DMS53 treated with DMSO at 0.1 percent for 48 hours (cell line): Measurements from ENCODE around the gene JCAD.

Experiments used
- DNase-seq: peaks from one replicate; lab custom pipeline; 2025; ENCODE audit not compliant: unreplicated experiment; lab: John Stamatoyannopoulos, UW

The JCAD gene

DNA sequence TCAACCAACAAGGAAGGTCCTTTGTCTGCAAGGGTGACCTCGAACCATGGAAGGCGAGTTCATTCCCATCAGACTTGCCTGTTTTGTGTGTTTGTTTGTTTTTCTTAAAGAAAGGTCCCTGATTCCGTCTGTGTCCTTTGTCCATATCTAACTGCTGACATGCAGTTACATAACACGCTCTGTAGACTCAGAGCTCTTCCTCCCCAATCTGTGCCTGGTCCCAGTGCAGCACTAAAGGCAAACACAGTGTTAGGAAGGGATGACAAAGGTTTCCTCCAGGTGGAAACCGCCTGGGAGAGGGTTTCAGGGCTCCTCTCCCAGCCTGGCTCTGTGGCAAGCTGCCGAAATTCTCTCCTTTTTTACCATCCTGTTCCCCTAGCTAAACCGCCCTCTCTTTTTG, 13.4 kb downstream of the JCAD start:
- no peak for DNase-seq

DNA sequence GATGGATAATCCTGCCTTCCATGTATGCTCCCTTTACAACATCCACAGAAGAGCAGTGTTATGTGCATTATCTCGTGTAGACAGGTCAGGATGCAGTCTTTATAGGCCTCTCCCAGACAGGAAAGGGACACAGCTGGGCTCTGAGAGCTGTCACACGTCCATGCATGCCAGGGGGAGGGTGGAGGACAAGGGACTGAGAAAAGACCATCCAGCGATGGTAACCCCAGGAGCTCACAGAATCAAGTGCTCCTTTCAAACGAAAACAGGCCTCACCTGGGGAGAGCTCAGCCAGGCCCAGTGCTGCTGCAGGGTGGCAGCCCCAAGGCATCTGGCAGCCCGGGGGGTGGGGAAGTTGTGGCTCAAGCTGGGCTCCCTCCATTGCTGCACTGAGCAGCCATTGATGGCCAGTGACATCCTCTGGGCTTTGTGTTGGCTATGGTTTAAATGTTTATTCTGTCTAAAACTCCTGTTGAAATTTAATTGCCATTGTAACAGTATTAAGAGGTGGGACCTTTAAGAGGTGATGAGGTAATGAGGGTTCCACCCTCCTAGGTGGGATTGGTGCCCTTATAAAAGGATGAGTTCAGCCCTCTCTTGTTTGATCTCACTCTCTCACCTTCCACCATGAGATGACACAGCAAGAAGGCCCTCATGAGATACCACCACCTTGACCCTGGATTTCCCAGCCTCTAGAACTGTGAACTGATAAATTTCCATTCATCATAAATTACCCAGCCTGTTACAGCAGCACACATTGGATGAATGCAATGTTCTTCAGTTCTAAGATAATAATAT, 15.7 kb downstream of the JCAD start:
- DNase-seq: no peak

DNA sequence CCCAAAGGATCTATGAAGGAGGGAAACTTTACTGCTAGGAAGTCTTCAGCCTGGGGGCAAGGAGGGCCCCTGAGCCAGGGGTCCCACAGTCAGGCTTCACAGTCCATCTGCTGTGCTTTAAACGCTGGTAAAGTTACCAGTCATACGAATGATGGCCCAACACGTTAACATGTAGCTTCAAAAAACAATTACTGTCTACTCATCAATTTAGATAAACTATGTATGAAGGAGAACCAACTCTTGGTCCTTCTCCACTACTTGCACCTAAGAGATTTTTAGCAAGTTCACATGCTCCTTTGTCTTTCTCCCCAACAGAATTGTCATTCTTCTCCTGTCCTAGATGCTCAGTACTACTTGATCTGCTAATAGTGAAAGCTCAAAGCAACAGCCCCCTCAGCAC, 16.6 kb downstream of the JCAD start:
- no peak for DNase-seq

DNA sequence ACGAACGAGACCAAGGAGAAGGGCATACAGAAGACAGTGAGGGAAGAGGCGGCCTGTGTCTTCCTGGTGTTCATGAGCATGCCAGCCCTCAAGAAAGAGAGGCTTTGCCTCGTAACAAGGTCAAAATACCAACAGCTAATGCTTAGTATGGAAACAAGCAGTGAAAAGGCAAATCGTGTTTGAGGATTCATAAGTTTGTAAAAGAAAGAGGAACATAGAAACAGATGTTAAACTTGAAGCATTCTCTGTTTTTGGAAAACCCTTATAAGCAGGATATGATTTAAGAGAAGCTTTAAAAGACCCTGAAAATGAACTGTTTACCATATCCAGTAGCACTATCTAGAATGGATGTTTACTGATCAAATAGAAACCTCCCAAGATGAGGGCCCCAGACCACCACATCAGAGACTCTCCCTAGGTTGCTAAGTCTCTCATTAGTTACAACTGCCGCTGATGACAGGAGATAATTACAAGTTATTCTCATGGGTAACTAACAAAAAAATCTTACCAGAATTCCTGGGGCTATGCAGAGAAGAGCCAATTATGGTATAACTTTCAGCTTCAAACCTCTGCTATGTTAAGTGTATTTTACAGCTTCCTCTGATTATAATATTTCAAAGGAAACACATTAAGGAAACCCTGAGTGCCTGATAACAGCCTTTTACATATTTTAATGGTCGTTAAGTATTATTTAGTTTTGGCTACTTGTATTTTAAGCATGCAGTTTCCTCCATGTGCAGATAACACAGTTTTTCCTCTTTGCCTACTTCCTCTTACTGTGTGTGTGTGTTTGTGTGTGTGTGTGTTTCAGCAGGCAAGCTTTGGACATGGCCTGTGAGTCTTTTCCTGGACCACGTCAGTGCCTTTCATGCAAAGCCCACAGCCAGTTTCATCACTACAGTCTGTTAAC, 17.9 kb downstream of the JCAD start:
- no peak for DNase-seq

DNA sequence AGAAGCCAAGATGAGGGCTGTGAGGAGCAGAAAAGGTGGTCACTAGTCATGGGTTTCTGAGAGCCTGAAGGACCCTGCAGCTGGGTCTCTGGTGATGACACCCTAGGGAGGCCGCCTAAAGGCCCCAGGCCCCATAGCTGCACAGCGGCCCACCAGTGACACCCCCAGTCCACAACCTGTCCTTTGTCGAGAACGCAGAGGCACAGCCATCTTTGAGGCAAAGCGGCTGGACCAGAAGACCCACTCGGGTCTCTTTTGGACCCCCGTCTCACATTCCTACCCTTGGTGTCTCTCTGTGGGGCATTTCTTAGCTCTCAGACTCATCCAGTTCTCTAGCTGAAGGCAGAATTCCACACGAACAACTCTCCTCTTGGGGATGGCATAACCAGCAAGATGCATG, 18.8 kb downstream of the JCAD start:
- no peak for DNase-seq

DNA sequence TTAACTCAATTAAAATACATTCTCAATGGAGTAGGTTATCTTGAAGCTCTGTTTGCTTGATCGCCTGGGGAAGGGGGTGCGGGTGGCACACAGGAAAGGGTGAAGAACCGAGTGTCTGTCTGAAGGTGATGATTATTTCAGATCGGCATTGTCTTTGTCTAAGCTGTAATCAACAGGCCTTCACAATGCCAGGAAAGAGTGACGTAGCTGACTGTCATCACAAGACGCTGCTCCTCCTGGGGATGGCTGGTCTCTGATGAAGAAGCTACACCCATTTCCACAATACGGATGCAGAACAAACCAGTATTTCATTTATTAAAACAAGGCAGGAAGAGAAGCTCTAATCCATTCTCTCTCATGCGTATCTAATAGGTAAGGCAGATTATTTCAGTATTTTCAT, 19.4 kb downstream of the JCAD start:
- DNase-seq: no peak

DNA sequence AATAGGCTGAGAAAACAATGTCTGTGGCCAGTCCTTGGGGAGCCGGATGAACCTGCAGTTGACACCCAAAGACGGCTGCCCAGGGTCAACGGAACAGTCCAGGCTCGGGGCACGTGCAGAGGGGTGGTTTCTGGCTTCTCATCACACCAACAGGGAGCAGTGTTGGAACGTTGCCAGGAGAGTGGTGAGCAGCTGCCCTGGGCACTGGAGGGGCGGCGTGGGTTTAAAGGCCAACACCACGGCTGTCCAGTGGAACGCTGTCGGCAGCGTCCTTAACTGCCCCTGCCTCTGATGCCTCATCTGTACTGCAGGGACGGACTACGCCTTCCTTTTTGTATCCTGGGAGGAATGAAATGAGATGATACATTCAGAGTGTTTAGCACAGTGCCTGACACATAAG, 19.8 kb downstream of the JCAD start:
- DNase-seq: no peak

DNA sequence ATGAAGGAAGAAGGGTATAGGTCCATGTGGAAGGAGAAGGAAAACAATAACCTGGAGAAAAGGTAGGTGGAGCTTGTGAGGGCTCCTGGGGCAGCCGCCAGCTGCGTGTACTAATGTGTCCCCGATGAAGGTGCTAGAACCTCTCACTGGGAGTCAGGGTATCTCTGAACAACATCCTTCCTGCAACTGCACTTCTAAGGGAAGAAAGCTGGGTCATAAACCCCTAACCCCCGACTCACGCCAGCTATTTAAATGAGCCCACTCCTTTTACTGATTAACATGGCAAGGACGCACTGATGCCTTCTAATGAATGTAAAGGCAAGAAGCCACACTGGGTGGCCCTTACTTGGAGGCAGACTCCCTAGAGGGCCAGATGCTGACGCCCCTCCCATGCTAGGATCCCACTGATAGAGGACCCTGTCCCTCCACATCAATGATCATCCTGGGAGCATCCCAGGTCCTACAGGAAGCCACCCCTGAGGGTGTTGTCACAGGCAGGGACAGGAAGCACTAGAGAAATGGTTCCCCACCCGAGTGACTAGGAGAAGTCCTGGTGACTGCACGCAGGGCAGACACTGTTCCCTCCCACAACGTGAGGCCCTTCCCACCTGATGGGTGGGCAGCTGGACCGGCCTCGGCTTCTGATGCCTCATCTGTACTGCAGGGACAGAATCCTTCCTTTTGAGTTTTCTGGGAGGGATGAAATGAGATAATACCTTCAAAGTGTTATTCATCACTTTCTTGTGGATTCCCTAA, 20.4 kb downstream of the JCAD start:
- no peak for DNase-seq

DNA sequence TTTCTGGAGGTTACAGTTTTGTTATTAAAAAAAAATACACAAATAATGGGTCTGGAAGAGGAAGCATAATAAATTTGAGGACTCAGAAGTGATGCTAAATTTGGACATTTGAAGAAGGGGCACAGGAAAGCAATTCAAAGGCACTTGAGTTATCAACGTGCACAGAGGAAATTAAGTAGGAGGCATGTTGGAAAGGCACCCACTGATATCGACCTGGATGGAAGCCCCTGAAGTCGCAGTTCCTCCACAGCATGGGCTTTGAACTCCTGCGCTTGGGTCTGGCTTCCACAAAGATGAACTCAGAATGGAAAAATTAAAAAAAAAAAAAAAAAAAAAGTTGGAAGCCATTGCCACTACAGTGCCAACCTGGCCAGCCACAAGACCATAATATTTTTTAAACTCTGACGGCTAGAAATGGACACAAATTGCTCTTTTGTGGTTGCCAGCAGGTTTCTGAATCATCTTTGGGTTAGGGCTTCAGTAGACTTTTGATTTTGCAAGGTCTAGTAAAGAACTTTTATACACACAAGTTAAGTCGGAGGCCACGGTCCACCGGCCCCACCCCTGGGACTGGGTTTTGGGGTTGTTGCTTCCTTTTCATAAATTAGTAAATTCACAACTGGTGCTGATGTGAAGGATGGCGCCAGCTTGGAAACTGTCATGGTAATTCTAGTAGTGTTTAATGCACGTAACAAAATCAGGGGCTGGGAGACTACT, 21.6 kb downstream of the JCAD start:
- DNase-seq: no peak

DNA sequence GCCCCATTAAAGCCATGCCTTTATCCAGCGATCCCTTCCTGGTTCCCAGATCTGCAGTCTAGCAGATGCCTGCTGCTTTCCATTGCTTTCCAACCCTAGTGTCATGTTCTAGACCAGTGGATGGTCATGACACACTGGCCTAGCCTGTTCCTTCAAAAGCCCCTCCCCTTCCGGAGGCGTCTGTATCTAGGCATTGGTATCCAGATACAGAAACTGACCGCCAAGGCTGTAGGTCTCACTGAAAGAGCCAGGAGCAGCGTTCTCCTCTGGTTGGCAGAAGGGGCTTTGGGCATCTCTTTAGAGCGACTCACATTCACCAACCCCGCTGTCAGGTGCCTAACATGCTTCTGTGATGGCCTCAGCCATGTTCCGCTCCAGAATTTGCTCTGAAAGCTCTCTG, 22.6 kb downstream of the JCAD start:
- no peak for DNase-seq

DNA sequence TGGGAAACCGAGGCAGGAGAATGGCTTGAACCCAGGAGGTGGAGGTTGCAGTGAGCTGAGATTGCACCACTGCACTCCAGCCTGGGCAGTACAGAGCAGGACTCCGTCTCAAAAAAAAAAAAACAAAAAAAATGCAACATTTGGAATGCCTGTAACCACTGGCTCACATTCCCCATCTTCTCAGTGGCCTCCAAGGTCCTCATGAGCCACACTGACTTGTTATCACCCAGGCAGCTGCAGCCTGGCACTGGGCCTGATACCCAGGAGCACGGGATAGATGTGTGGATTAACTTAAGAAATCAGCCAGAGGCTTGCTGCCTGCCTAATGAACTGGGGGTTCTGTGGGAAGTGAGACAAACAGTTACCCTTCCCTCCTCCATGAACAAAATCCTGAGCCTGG, 23.0 kb downstream of the JCAD start:
- DNase-seq: no peak

DNA sequence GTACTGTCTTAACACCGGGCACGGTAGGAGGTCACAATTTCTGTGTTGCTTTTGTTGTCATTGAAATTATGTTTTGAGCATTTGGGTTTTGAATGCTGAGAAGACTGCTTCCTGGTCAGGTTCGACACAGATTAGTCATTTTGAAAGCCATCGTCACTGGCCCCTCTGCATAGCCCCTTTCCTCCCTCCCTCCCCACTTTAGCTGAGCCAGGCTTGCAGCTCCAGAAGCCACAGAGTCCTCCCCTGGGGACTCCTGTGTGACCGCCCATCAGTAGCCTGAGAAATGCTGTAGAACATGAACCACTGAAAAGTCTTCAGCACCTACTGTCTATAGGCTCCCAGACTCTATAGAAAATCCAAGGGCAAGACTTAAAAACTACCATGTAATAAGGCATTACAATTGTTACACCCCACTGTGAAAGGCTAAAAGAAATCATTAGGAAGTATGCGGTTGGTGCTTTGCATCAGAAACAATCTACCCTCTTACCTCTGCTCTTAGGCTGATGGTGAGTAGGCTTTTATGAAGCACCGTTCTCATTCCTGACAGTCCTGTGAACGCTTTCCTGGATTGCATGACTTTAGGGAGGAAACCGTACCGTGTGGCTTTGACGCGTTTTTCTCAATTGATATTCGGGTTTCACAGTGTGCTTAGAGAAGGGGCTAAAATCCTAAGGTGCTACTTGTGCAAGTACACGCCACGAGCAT, 24.8 kb downstream of the JCAD start:
- DNase-seq: no peak

DNA sequence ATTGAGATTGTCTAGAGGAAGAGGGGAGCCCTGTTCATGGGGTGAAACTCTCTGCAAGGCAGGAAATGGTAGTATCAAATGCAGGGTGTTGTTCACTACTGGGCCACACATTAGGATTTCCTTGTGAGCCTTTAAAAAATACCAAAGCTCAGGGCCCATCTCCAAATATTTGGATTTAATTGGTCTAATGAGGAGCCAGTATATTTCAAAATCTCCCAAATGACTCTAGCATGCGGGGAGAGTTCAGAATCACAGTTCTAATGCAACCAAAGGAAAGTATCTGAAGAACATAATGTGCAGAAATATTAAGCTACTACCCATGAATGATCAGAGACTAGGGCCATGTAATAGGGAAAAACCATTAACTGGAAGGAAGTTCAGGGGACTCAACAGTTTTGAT, 27.3 kb downstream of the JCAD start:
- no peak for DNase-seq

DNA sequence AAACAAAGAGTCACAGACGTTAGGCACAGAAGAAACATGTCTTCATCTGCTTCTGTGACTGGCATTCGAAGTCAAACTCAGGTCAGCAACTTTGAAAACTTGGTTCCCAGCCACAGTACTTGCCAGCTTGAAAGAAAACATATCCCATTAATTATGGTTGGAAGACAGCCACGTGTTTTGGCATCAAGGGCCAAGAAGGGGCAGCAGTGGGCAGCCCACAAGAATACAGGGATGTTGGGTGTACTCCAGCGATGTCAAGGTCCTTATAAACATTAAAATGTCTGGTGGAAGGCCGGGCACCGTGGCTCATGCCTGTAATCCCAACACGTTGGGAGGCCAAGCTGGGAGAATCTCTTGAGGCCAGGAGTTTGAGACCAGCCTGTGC, 29.5 kb downstream of the JCAD start:
- no peak for DNase-seq

DNA sequence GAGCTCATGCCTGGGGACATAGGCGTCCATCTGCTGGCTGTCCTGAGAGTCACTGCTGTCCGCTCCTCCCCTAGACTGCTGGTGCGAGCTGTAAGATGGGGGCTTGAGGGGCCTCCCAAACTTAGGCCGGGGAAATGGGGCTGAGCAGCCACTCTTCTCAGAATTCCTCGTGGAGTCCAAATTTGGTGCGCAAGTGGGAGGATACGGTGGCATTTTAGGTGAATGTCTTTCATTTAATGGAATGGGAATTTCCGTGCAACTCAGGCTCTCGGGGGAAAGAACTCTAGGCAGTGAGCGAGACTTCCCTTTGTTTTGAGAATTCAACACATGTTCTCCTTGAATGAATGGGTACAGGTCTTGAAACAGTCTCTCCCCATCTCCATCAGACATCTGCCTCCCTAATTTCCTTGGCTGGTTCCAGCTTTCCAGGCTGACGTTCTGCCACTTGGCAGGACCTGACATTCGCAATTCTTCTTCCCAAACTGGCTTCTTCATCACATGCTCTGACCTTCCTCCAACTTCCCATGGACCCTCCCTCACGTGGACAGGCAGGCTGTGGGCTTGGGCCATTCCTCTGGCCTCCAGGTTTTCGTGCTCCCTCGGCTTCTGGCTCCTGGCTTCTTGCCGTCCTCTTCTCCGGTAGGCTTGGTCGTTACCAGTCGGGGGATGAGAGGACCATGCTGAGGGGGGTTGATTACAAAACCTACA, 30.1 kb downstream of the JCAD start:
- DNase-seq: no peak

DNA sequence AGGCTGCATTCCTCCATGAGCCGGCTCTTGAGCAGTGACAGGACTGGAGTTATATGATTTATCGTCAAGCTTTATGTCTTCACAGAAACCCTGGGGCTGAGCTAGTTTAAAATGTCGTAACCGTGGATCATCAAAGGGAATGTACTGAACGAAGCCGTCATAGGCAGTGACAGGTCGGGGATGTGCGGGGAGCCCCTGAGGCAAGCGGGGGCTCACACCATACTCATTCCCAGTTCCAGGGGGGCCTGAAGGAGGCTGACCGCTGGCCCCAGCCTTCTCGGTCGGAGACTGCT, 30.7 kb downstream of the JCAD start:
- no peak for DNase-seq

DNA sequence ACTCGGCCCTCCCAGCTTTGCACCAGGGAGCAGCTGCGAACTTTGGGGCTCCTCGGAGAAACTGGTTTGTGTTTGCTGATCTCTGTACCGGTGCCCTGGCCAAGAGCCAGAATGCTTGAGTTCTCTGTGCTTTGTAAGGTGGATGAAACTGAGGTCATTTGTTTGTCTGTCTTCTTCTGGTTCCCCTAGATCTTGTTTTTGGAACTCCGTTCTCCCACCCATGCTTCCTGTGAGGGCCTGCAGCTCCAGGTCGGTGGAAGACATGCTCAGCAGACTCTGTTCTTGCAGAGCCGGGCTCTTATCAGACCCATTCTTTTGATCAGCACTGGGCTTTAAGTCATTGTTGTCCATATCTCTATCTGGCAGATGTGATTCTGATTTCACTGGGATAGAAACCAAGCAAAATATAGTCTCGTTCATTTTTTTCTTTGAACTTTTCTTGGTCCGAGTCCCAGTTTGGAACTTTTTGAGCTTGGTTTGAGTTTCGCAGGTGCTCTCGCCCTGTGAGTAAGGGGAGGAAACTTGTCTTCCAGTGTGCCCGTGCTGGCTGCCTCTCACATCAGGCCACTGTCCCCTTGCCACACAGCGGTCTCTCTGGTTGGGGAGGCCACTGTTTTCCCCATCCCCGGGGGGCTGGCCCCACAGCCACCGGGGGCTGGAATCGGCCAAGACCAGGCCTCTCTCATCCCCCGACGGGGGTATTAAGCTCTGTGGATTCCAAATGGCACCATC, 31.2 kb downstream of the JCAD start:
- DNase-seq: peak; percentile 44

DNA sequence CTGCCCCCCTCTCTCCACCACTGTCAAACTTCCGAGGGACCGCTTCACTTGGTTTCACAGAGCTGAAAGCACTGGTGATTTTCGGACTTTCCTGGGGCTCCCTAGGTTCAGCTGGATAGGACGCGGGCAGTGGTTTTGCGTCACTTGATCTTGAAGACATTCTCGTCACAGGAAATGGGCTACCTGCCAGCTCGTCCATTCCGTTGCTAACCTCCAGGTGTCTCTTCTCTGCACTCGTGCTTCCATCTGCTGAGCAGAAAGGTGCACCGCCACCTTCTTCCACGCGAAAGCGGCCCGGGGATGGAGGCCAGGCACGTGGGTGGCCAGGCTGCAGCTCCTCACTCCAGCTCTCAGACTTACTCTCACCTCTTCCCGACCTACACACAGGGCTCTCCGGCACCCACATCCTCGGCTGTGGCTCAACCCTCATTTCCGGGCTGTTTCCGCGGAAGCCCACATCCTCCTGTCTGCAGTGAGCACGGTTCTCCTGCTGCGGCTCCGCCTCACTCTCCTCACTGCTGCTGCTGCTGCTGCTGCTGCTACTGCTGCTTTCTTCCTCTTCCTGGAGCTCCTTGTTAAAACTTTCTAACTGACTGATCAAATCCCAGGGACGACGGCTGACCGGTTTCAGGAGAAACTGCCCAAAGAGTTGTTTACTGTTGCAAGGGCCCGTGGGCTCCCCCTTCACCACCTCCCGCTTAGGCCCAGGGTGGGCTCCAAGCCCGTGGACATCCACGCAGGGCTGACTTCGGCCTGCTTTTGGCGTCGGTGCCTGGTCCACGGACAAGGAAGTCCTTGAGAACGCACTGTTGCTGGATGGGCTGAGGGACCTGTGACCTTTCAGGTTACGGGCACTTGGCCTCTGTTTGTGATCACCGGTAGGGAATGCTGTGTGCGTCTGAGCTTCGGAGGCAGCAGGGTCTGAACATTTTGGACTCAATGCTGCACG, 32.1 kb downstream of the JCAD start:
- peak; percentile 71 for DNase-seq
